Tibial nerve (tissue), 3 donors: ENCODE measurements around the gene SMIM26.

Source experiments
- POLR2A ChIP-seq, 2 donors: fragments of 450-650 bp; IDR thresholded peaks; one replicate each; pipeline ENCODE4 v1.6.1; 2017; ENCODE audit warnings: antibody characterized with exemption in 2 of 2, mild to moderate bottlenecking in 2 of 2, moderate library complexity in 2 of 2
- TF ChIP-seq, protein P1 (sequence below), 5 experiments: fragments of 200-600 bp in 3 of 5; fragments of 450-650 bp in 2 of 5; sonication (generic) in 3 of 5; IDR thresholded peaks; one replicate each; pipeline ENCODE4 v1.5.1; 2016 to 2019; ENCODE audit warnings: antibody characterized with exemption in 5 of 5, mild to moderate bottlenecking in 3 of 5, moderate library complexity in 2 of 5

GRCh38 chr20:18533978-18534644, 33.1 kb upstream of the SMIM26 start:
- TF ChIP-seq, protein P1, sequence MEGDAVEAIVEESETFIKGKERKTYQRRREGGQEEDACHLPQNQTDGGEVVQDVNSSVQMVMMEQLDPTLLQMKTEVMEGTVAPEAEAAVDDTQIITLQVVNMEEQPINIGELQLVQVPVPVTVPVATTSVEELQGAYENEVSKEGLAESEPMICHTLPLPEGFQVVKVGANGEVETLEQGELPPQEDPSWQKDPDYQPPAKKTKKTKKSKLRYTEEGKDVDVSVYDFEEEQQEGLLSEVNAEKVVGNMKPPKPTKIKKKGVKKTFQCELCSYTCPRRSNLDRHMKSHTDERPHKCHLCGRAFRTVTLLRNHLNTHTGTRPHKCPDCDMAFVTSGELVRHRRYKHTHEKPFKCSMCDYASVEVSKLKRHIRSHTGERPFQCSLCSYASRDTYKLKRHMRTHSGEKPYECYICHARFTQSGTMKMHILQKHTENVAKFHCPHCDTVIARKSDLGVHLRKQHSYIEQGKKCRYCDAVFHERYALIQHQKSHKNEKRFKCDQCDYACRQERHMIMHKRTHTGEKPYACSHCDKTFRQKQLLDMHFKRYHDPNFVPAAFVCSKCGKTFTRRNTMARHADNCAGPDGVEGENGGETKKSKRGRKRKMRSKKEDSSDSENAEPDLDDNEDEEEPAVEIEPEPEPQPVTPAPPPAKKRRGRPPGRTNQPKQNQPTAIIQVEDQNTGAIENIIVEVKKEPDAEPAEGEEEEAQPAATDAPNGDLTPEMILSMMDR (IDR thresholded peaks at IDR 0.05) = no peak
- TF ChIP-seq POLR2A (IDR thresholded peaks at IDR 0.05) = no peak
